H1 (cell line): Measurements from ENCODE around the gene PRKN. TPM values are rescaled to one million over a fixed set of nuclear protein-coding genes. Genes with fewer than 3 reads are reported as not detected.

ENCODE experiments used
- CTCF ChIA-PET: fragments of 300-600 bp; sonication (Branson Sonifier 250); formaldehyde crosslinking; loops from one replicate; lab custom pipeline; 2021; ENCODE audit not compliant: partially characterized antibody; lab: Charles Lee
- POLR2A ChIA-PET: fragments of 300-600 bp; sonication (Branson Sonifier 250); formaldehyde crosslinking; loops from one replicate; lab custom pipeline; 2021; ENCODE audit warnings: inconsistent platforms; ENCODE audit not compliant: partially characterized antibody; lab: Charles Lee
- DNase-seq, 2 experiments: peaks; one replicate each; pipeline versions ENCODE4 v3.0.0 to v3.0.0-alpha.2; 2010 to 2022; ENCODE audit warnings: low spot score in 2 of 2, low read depth in 1 of 2, mixed read lengths in 1 of 2
- FAIRE-seq: peaks from 2 replicates; lab custom pipeline; 2011; peaks lifted over from hg19 to GRCh38; lab: Jason Lieb, UNC
- H2AFZ ChIP-seq: 2 replicates; pipeline ENCODE4 v1.8.1; 2012; ENCODE audit warnings: low read length, inconsistent platforms
- H2AK5ac ChIP-seq: 2 replicates; pipeline ENCODE4 v1.6.1; 2013; ENCODE audit warnings: low read depth, low read length
- H2BK120ac ChIP-seq: replicated peaks from 2 replicates; pipeline ENCODE3; 2013; ENCODE audit warnings: low read depth, low read length, inconsistent platforms
- H2BK12ac ChIP-seq: 2 replicates; pipeline ENCODE4 v1.6.1; 2013; ENCODE audit warnings: low read depth, low read length
- H2BK15ac ChIP-seq: 2 replicates; pipeline ENCODE4 v1.6.1; 2013; ENCODE audit warnings: low read length
- H2BK20ac ChIP-seq: 2 replicates; pipeline ENCODE4 v1.6.1; 2013; ENCODE audit warnings: low read length
- H2BK5ac ChIP-seq: 2 replicates; pipeline ENCODE4 v1.6.1; 2013; ENCODE audit warnings: low read depth, low read length
- H3K14ac ChIP-seq: 2 replicates; pipeline ENCODE4 v1.6.1; 2013; ENCODE audit warnings: inconsistent platforms; ENCODE audit not compliant: insufficient read length
- H3K18ac ChIP-seq: 2 replicates; pipeline ENCODE4 v1.6.1; 2013; ENCODE audit warnings: low read length; ENCODE audit errors: extremely low read depth
- H3K23ac ChIP-seq: 2 replicates; pipeline ENCODE4 v1.6.1; 2013; ENCODE audit warnings: inconsistent platforms; ENCODE audit not compliant: insufficient read length
- H3K23me2 ChIP-seq: 2 replicates; pipeline ENCODE4 v1.6.1; 2013; ENCODE audit warnings: low read depth, low read length
- H3K27ac ChIP-seq: 2 replicates; pipeline ENCODE4 v1.6.1; 2011; ENCODE audit warnings: low read depth, low read length, inconsistent platforms
- H3K27me3 ChIP-seq, 4 experiments: replicated peaks in 1 of 4; 1 replicate in 1 of 4; 2 replicates in 3 of 4; pipeline versions ENCODE4 v1.6.1 to v1.8.1; 2011 to 2013; ENCODE audit warnings: low read length in 3 of 4, mild to moderate bottlenecking in 3 of 4, inconsistent platforms in 2 of 4, mixed read lengths in 2 of 4, moderate library complexity in 1 of 4; ENCODE audit not compliant: control insufficient read depth in 3 of 4, insufficient read depth in 3 of 4; ENCODE audit errors: extremely low read depth in 1 of 4
- H3K36me3 ChIP-seq, 4 experiments: 2 replicates each; pipeline versions ENCODE4 v1.6.1 to v1.8.1; 2011 to 2013; ENCODE audit warnings: mild to moderate bottlenecking in 4 of 4, low read length in 3 of 4, moderate library complexity in 2 of 4, control low read depth in 1 of 4, inconsistent platforms in 1 of 4; ENCODE audit not compliant: insufficient read depth in 4 of 4, control insufficient read depth in 2 of 4
- H3K4ac ChIP-seq: replicated peaks from 2 replicates; pipeline ENCODE3; 2013; ENCODE audit warnings: low read length, low read depth, mixed read lengths, inconsistent platforms; ENCODE audit not compliant: insufficient read length
- H3K4me1 ChIP-seq, 4 experiments: replicated peaks in 1 of 4; 1 replicate in 1 of 4; 2 replicates in 3 of 4; pipeline versions ENCODE4 v1.6.1 to v1.8.1; 2011 to 2013; ENCODE audit warnings: low read length in 3 of 4, inconsistent platforms in 2 of 4, mixed read lengths in 1 of 4; ENCODE audit not compliant: insufficient read depth in 4 of 4, control insufficient read depth in 3 of 4
- H3K4me2 ChIP-seq, 2 experiments: 2 replicates each; pipeline versions ENCODE4 v1.6.1 to v1.8.1; 2011 to 2013; ENCODE audit warnings: low read depth in 2 of 2, low read length in 2 of 2, control low read depth in 1 of 2, inconsistent platforms in 1 of 2, mild to moderate bottlenecking in 1 of 2; ENCODE audit not compliant: insufficient read depth in 1 of 2
- H3K4me3 ChIP-seq, 4 experiments: fragments of 200-600, 300-600 bp in 1 of 4; sonication (generic), shearing (Covaris generic), sonication (Bioruptor Twin) in 1 of 4; 2 replicates each; pipeline versions ENCODE4 v1.5.1 to v1.8.1; 2011 to 2016; ENCODE audit warnings: low read length in 4 of 4, low read depth in 3 of 4, control low read depth in 2 of 4, inconsistent platforms in 2 of 4, mild to moderate bottlenecking in 2 of 4, mixed read lengths in 1 of 4, moderate library complexity in 1 of 4; ENCODE audit not compliant: insufficient read depth in 2 of 4; ENCODE audit errors: extremely low read depth in 1 of 4
- H3K56ac ChIP-seq: replicated peaks from 2 replicates; pipeline ENCODE3; 2013; ENCODE audit warnings: low read depth, mild to moderate bottlenecking, mixed read lengths, low read length, inconsistent platforms; ENCODE audit not compliant: insufficient read length
- H3K79me1 ChIP-seq: 2 replicates; pipeline ENCODE4 v1.6.1; 2013; ENCODE audit warnings: low read depth, low read length, control low read depth
- H3K79me2 ChIP-seq, 2 experiments: 2 replicates each; pipeline versions ENCODE4 v1.6.1 to v1.8.1; 2012 to 2013; ENCODE audit warnings: low read length in 2 of 2, mild to moderate bottlenecking in 2 of 2, inconsistent platforms in 1 of 2; ENCODE audit not compliant: insufficient read depth in 2 of 2, control insufficient read depth in 1 of 2
- H3K9ac ChIP-seq, 4 experiments: replicated peaks in 1 of 4; 1 replicate in 1 of 4; 2 replicates in 3 of 4; pipeline versions ENCODE4 v1.6.1 to v1.8.1; 2011 to 2013; ENCODE audit warnings: low read depth in 3 of 4, low read length in 3 of 4, control low read depth in 2 of 4, mild to moderate bottlenecking in 2 of 4, moderate library complexity in 2 of 4, inconsistent platforms in 1 of 4; ENCODE audit errors: extremely low read depth in 1 of 4
- H3K9me3 ChIP-seq, 2 experiments: 2 replicates each; pipeline versions ENCODE4 v1.6.1 to v1.8.1; 2012 to 2013; ENCODE audit warnings: mild to moderate bottlenecking in 2 of 2, moderate library complexity in 2 of 2, control low read depth in 1 of 2, inconsistent platforms in 1 of 2, low read depth in 1 of 2, low read length in 1 of 2, mixed read lengths in 1 of 2; ENCODE audit not compliant: insufficient read depth in 2 of 2
- H4K20me1 ChIP-seq, 2 experiments: replicated peaks in 1 of 2; 2 replicates each; pipeline versions ENCODE3 to v1.8.1; 2011 to 2013; ENCODE audit warnings: inconsistent platforms in 2 of 2, low read length in 2 of 2, mild to moderate bottlenecking in 1 of 2; ENCODE audit not compliant: insufficient read depth in 2 of 2, control insufficient read depth in 1 of 2
- H4K5ac ChIP-seq: 2 replicates; pipeline ENCODE4 v1.6.1; 2013; ENCODE audit warnings: low read length, low read depth, mixed read lengths, inconsistent platforms; ENCODE audit not compliant: insufficient read length
- H4K8ac ChIP-seq: 2 replicates; pipeline ENCODE4 v1.8.0; 2013; ENCODE audit warnings: mild to moderate bottlenecking, moderate library complexity, low read length, inconsistent platforms; ENCODE audit not compliant: insufficient read depth; ENCODE audit errors: extremely low read depth
- H4K91ac ChIP-seq: replicated peaks from 2 replicates; pipeline ENCODE3; 2013; ENCODE audit warnings: low read length, mixed read lengths, inconsistent platforms; ENCODE audit not compliant: insufficient read length
- CBX8 ChIP-seq: fragments of 300-800, 300-1000 bp; sonication (generic); IDR thresholded peaks from 2 replicates; pipeline ENCODE4 v1.7.1; 2016; ENCODE audit warnings: low read depth, low read length, borderline replicate concordance
- CTBP2 ChIP-seq: IDR thresholded peaks from 2 replicates; pipeline ENCODE4 v1.7.0; 2011; ENCODE audit warnings: borderline replicate concordance, mild to moderate bottlenecking, moderate library complexity, mixed read lengths, low read length; ENCODE audit not compliant: insufficient read depth, insufficient read length
- EGR1 ChIP-seq: IDR thresholded peaks from 2 replicates; pipeline ENCODE4 v1.6.1; 2011; ENCODE audit warnings: low read depth, low read length, borderline replicate concordance
- HDAC6 ChIP-seq: IDR thresholded peaks from one replicate; pipeline ENCODE4 v1.7.1; 2012; ENCODE audit warnings: low read depth, mild to moderate bottlenecking, inconsistent platforms, low read length, moderate library complexity
- RAD21 ChIP-seq, 2 experiments: IDR thresholded peaks in 1 of 2; conservative IDR thresholded peaks in 1 of 2; 2 replicates each; pipeline ENCODE4 v1.6.1; 2011; ENCODE audit warnings: low read depth in 2 of 2, low read length in 2 of 2, improper control_type of control experiment in 1 of 2, inconsistent platforms in 1 of 2, mild to moderate bottlenecking in 1 of 2, moderate library complexity in 1 of 2
- SAP30 ChIP-seq: fragments of 300-600 bp; sonication (generic); IDR thresholded peaks from 2 replicates; pipeline ENCODE4 v1.7.1; 2012; ENCODE audit warnings: low read length, moderate library complexity, mild to moderate bottlenecking, inconsistent platforms; ENCODE audit not compliant: insufficient read depth, insufficient replicate concordance
- WGBS, 2 experiments: shearing (Covaris generic) in 1 of 2; methylation state at CpG; one replicate each; pipeline versions ENCODE4 v1.1.6 to v1.1.7; 2013 to 2015; ENCODE audit warnings: low lambda C conversion rate in 2 of 2, mixed read lengths in 2 of 2, inconsistent platforms in 1 of 2, low coverage in 1 of 2, missing lambda C conversion rate in 1 of 2; ENCODE audit not compliant: insufficient replicate concordance in 2 of 2, insufficient coverage in 1 of 2, insufficient read length in 1 of 2; ENCODE audit errors: extremely low coverage in 1 of 2, missing lambda C conversion rate in 1 of 2; 5-methylcytosine and 5-hydroxymethylcytosine counted together
- polyA plus RNA-seq, 7 experiments: library from polyadenylated mRNA; depleted of rRNA in 3 of 7; stranded (reverse) in 5 of 7; unstranded in 2 of 7; fragments of >200 nt in 5 of 7; fragments of 200-250 nt in 2 of 7; gene quantifications; 1 replicate in 5 of 7; 2 replicates in 1 of 7; 4 replicates in 1 of 7; pipeline versions ENCODE4 v1.2.1 to v1.2.3, GENCODE V29; 2011 to 2013; ENCODE audit warnings: missing spikeins in 2 of 7, mixed read lengths in 2 of 7
- total RNA-seq: library from RNA; stranded (reverse); fragmentation: NEBNext Ultra II Directional; extraction: Animal tissue kit (Norgen Biotek cat#: 25700); gene quantifications from 2 replicates; pipeline ENCODE4 v1.2.1, GENCODE V29; 2021

The PRKN gene
- total and polyA plus RNA-seq, 2 of the 8 experiments (the other 6 are each of a cell fraction or from before 2014, with no cell fraction given), result 0.13 to 0.29 TPM

- Histone ChIP-seq H3K79me2 (no peaks in the 10 kb centered on the region), H3K9me3 (no peaks in the 10 kb centered on the region), H2BK12ac (no peak overlapping the region), H2BK120ac (no peak overlapping the region), H3K4ac (no peak overlapping the region), H3K9ac (no peak overlapping the region), H4K5ac (no peak overlapping the region), H3K18ac (no peak overlapping the region), H4K20me1 (no peaks in the 10 kb centered on the region), H3K27me3 (no peaks in the 10 kb centered on the region), H2AFZ (no peak overlapping the region), H3K27ac (no peak overlapping the region), H2AK5ac (no peak overlapping the region), H3K79me1 (no peaks in the 10 kb centered on the region), H2BK20ac (no peak overlapping the region), H3K4me1 (no peaks in the 10 kb centered on the region), H4K91ac (no peak overlapping the region), H4K8ac (no peak overlapping the region), H3K14ac (no peak overlapping the region), H2BK15ac (no peak overlapping the region), H3K4me2 (no peak overlapping the region), H3K36me3 (no peaks in the 10 kb centered on the region), H3K23me2 (no peaks in the 10 kb centered on the region), H2BK5ac (no peak overlapping the region), H3K4me3 (no peak overlapping the region), H3K56ac (no peak overlapping the region), H3K23ac (no peak overlapping the region)
- DNase-seq (no peak), FAIRE-seq (no peak)
- CTCF ChIA-PET, result no interaction called here
- POLR2A ChIA-PET, result no interaction called here
- 89% methylated on average over 2 of the region's 2 CpGs; no CpG with 5 or more reads in 1 of the 2 experiments for WGBS, 2 experiments
- TF ChIP-seq CBX8 (no peak), SAP30 (no peak), CTBP2 (no peak), HDAC6 (no peak), RAD21 (IDR thresholded peaks at IDR 0.05 in 1 of 2, conservative IDR thresholded peaks at IDR 0.05 in 1 of 2; ENCODE audit: low read depth in 2 of 2, low read length in 2 of 2) (no peak), EGR1 (no peak)
Observed at GRCh38 chr6:162234631-162235030, 492.9 kb downstream of the PRKN start.
